Type B pancreatic cell (in vitro differentiated cells): ENCODE data around the gene TEX35. TPM values are rescaled to one million over a fixed set of nuclear protein-coding genes. Genes with fewer than 3 reads are reported as not detected.

Experiments
- DNase-seq: peaks from one replicate; pipeline ENCODE4 v3.0.0; 2021; ENCODE audit warnings: mixed read lengths; ENCODE audit not compliant: unreplicated experiment; ENCODE audit errors: extremely low spot score
- H3K27ac Mint-ChIP-seq: 2 replicates; pipeline ENCODE4 v1.8.0; 2021; ENCODE audit warnings: mild to moderate bottlenecking, mixed read lengths
- H3K27me3 Mint-ChIP-seq: 2 replicates; pipeline ENCODE4 v1.8.0; 2021; ENCODE audit warnings: mixed read lengths
- H3K36me3 Mint-ChIP-seq: 2 replicates; pipeline ENCODE4 v1.8.0; 2021; ENCODE audit warnings: mixed read lengths
- H3K4me1 Mint-ChIP-seq: one replicate; pipeline ENCODE4 v1.8.0; 2021; ENCODE audit warnings: mixed read lengths; ENCODE audit not compliant: unreplicated experiment
- H3K4me3 Mint-ChIP-seq: 2 replicates; pipeline ENCODE4 v1.8.0; 2021; ENCODE audit warnings: mild to moderate bottlenecking, mixed read lengths
- H3K9me3 Mint-ChIP-seq: 2 replicates; pipeline ENCODE4 v1.8.0; 2021; ENCODE audit warnings: mixed read lengths
- total RNA-seq: library from RNA; stranded (reverse); gene quantifications from 2 replicates; pipeline ENCODE4 v1.2.1, GENCODE V29; 2021; ENCODE audit warnings: low replicate concordance
- TF ChIP-seq, protein P1 (sequence below): fragments of 200-600 bp; sonication (generic); conservative IDR thresholded peaks from 2 replicates; pipeline ENCODE4 v1.5.0; 2021; ENCODE audit warnings: antibody characterized with exemption, mild to moderate bottlenecking

The TEX35 gene
- total RNA-seq, 1 donor from 2014 or later, result not detected

DNA sequence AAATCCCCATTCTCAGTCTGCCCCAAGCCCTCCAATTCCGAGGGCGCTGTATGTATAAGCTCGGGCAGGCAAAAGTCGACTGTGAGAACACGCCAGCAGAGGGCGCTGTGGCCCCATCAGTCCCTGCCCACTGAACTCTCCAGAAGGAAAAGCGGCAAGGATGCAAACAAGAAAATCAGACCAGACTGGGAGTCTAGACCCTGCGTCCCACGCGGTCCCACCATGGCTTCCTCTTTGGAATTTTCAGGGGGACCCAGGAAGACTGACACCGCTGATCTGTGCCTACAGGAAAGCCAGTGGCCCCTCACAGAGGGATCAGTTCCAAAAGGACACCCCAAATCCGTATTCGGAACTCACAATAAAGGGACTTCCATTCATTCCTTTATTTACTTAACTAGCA lies 19.5 kb downstream of the TEX35 start:
- Mint-ChIP-seq H3K9me3 (no peaks in the 10 kb centered on the region), H3K4me3 (no peak overlapping the region), H3K27me3 (no peaks in the 10 kb centered on the region), H3K27ac (peak overlapping the region; percentile 18), H3K4me1 (peaks cover 16% of the 10 kb centered on the region), H3K36me3 (no peaks in the 10 kb centered on the region)
- TF ChIP-seq, protein P1, sequence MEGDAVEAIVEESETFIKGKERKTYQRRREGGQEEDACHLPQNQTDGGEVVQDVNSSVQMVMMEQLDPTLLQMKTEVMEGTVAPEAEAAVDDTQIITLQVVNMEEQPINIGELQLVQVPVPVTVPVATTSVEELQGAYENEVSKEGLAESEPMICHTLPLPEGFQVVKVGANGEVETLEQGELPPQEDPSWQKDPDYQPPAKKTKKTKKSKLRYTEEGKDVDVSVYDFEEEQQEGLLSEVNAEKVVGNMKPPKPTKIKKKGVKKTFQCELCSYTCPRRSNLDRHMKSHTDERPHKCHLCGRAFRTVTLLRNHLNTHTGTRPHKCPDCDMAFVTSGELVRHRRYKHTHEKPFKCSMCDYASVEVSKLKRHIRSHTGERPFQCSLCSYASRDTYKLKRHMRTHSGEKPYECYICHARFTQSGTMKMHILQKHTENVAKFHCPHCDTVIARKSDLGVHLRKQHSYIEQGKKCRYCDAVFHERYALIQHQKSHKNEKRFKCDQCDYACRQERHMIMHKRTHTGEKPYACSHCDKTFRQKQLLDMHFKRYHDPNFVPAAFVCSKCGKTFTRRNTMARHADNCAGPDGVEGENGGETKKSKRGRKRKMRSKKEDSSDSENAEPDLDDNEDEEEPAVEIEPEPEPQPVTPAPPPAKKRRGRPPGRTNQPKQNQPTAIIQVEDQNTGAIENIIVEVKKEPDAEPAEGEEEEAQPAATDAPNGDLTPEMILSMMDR, result peak; percentile 93
- peak; percentile 89 for DNase-seq

DNA sequence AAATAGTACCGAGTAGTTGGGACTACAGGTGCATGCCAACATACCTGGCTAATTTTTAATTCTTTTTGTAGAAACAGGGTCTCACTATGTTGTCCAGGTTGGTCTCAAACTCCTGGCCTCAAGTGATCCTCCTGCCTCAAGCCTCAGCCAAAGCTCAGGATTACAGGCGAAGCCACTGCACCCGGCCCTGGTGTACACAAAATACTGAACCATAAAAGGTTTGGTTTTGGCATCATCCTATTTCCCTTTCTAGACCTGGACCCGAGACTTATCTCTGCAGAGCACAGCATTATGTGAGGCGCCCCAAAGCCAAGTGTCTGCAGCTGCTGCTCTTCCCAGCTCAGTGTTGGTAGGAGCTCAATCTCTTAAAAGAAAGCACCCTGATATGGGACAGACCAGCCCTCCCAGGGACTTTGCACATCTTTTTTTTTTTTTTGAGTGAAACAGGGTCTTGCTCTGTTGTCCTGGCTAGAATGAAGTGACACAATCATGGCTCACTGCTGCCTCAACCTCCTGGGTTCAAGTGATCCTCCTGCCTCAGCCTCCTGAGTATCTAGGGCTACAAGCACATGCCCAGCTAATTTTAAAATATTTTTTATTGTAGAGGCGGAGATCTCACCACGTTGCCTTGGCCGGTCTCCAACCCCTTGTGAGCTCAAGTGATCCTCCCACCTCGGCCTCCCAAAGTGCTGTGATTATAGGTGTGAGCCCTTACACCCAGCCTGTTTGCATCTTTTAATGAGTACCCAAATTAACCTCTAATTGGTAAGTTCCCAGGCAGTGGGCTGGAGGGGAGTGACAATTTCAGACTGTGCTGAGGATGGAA lies 20.4 kb downstream of the TEX35 start:
- Mint-ChIP-seq H3K36me3 (no peaks in the 10 kb centered on the region), H3K27ac (no peak overlapping the region), H3K9me3 (no peaks in the 10 kb centered on the region), H3K4me3 (no peak overlapping the region), H3K4me1 (peaks cover 21% of the 10 kb centered on the region), H3K27me3 (no peaks in the 10 kb centered on the region)
- TF ChIP-seq, protein P1, result no peak
- DNase-seq, result no peak

DNA sequence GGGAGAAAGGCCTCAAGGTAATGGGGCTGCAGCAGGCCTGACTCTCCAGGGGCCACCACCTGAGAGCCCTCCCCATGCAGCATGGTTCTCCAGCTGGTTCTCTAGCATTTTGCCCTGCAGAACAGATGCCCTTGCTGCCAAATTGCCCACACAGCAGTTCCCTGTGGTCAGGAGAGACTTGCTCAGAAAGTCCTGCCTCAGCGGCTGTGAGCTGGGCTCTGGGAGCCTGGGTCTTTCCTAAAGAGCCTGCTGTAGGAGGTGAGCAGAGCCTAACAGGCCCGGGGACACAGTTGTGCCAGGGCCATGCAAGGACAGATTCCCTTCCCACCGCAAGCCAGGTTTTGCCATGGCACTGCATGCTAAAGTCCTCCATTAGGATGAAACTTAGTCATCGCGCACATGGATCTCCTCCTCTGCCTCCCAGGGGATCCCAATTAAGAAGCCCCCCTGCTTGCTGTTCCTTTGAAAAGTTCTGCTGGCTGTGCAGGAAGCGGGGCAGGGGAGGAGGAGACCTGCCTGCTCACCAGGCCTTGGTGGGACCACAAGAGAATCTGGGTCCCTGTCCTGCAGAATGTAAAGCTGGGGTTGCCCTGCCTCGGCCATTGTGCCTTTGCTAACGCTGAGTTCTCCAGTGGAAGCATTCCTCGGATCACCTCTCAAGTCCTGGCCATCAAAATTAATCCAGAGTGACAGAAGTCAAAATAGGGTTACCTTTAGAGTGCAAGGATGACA lies 21.4 kb downstream of the TEX35 start:
- H3K27me3 Mint-ChIP-seq, result no peaks in the 10 kb centered on the region
- no peak overlapping the region for H3K27ac Mint-ChIP-seq
- peak; percentile 60 for DNase-seq
- H3K4me1 Mint-ChIP-seq, result peaks cover 26% of the 10 kb centered on the region
- H3K36me3 Mint-ChIP-seq, result no peaks in the 10 kb centered on the region
- TF ChIP-seq, protein P1, result no peak
- no peaks in the 10 kb centered on the region for H3K9me3 Mint-ChIP-seq
- no peak overlapping the region for H3K4me3 Mint-ChIP-seq

DNA sequence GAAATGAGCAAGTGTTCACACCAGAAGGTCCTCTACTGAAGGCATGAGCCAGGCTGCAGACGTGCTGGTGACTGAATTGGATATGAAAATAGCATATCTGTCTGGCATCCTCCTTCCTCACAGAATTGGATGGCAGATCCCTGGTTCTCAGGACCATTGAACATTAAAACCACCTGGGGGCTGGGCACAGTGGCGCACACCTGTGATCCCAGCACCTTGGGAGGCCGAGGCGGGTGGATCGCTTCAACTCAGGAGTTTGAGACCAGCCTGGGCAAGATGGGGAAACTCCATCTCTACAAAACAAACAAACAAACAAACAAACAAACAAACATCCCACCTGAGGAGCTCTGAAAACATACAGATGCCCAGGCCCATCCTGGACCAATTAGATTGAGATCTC lies 23.4 kb downstream of the TEX35 start:
- no peak for DNase-seq
- H3K4me1 Mint-ChIP-seq, result peaks cover 24% of the 10 kb centered on the region
- TF ChIP-seq, protein P1, result no peak
- no peaks in the 10 kb centered on the region for H3K9me3 Mint-ChIP-seq
- H3K36me3 Mint-ChIP-seq, result no peaks in the 10 kb centered on the region
- H3K27me3 Mint-ChIP-seq, result no peaks in the 10 kb centered on the region
- H3K27ac Mint-ChIP-seq, result no peak overlapping the region
- no peak overlapping the region for H3K4me3 Mint-ChIP-seq

DNA sequence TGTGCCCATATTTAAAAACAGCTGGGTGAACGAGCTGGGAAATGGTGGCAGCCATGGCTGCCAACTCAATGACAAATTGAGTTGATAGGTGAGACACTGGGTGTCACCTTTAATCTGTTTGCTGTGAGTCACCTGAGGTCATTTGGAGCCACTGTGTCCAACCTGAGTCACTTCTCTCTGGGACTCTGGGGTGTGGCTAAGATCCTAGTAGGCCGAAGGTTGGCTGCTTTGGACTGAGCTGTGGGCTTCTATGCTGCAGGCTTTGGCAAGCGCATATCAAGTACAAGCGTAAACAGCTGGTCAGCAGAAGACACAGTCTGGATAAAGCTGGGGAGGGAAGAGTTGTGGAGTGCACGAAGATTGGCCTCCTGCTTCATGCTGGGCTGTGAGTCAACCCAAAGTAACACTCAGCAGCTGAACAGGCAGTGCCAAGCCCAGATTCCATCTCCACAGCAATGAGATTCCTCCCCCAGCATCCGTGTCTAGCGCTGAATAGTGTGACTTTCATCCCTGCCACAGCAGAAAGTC lies 24.0 kb downstream of the TEX35 start:
- no peaks in the 10 kb centered on the region for H3K36me3 Mint-ChIP-seq
- peak overlapping the region; percentile 80 for H3K27ac Mint-ChIP-seq
- H3K4me1 Mint-ChIP-seq, result peaks cover 24% of the 10 kb centered on the region
- no peak for DNase-seq
- no peak overlapping the region for H3K4me3 Mint-ChIP-seq
- no peaks in the 10 kb centered on the region for H3K27me3 Mint-ChIP-seq
- TF ChIP-seq, protein P1, result no peak
- H3K9me3 Mint-ChIP-seq, result no peaks in the 10 kb centered on the region
